Osteoblast (primary cell): ENCODE measurements around the gene RBM4. TPM values are rescaled to one million over a fixed set of nuclear protein-coding genes. Genes with fewer than 3 reads are reported as not detected.
A peak's percentile ranks its signal among the peaks of the same experiment; 100 is the strongest.

ENCODE experiments used
- DNase-seq: peaks from one replicate; pipeline ENCODE4 v3.0.0; 2011; ENCODE audit warnings: low spot score, mixed read lengths; ENCODE audit not compliant: insufficient read length; ENCODE audit errors: missing footprints
- H2AFZ ChIP-seq: 2 replicates; pipeline ENCODE4 v1.6.0; 2011; ENCODE audit warnings: mild to moderate bottlenecking, low read length
- H3K27ac ChIP-seq: 2 replicates; pipeline ENCODE4 v1.5.1; 2011; ENCODE audit warnings: mild to moderate bottlenecking, low read depth, low read length, moderate library complexity
- H3K27me3 ChIP-seq: 2 replicates; pipeline ENCODE4 v1.6.0; 2012; ENCODE audit warnings: mild to moderate bottlenecking, control low read depth, inconsistent platforms, low read length, moderate library complexity; ENCODE audit not compliant: insufficient read depth
- H3K36me3 ChIP-seq: 2 replicates; pipeline ENCODE4 v1.5.1; 2011; ENCODE audit warnings: mild to moderate bottlenecking, low read length, control low read depth, moderate library complexity; ENCODE audit not compliant: insufficient read depth
- H3K4me1 ChIP-seq: 2 replicates; pipeline ENCODE4 v1.5.1; 2011; ENCODE audit warnings: mild to moderate bottlenecking, low read length, control low read depth, moderate library complexity; ENCODE audit not compliant: insufficient read depth
- H3K4me2 ChIP-seq: 2 replicates; pipeline ENCODE4 v1.6.0; 2011; ENCODE audit warnings: mild to moderate bottlenecking, low read length; ENCODE audit not compliant: insufficient read depth
- H3K4me3 ChIP-seq: fragments of 200-600 bp; sonication (generic); 3 replicates; pipeline ENCODE4 v1.5.1; 2012; ENCODE audit warnings: mild to moderate bottlenecking, low read length, inconsistent platforms; ENCODE audit not compliant: insufficient read depth
- H3K79me2 ChIP-seq: 2 replicates; pipeline ENCODE4 v1.6.0; 2012; ENCODE audit warnings: mild to moderate bottlenecking, low read length, control low read depth, inconsistent platforms; ENCODE audit not compliant: insufficient read depth
- H3K9me3 ChIP-seq: 2 replicates; pipeline ENCODE4 v1.5.1; 2011; ENCODE audit warnings: low read depth, low read length, control low read depth
- H4K20me1 ChIP-seq: 2 replicates; pipeline ENCODE4 v1.6.0; 2012; ENCODE audit warnings: mild to moderate bottlenecking, low read length, control low read depth; ENCODE audit not compliant: insufficient read depth
- CTCF ChIP-seq: IDR thresholded peaks from 2 replicates; pipeline ENCODE4 v1.5.1; 2011; ENCODE audit warnings: mild to moderate bottlenecking, low read depth, low read length, moderate library complexity; ENCODE audit errors: extremely low read depth
- total RNA-seq: library from RNA; depleted of rRNA; stranded (reverse); fragments of >200 nt; gene quantifications from 2 replicates; pipeline ENCODE4 v1.2.3, GENCODE V29; 2012

RBM4 gene
- total RNA-seq, 1 donor = 84.0 TPM

GRCh38 chr11:66687831-66688281 is 49.4 kb downstream of the RBM4 start:
- no peaks in the 10 kb centered on the region for H4K20me1 ChIP-seq
- no peaks in the 10 kb centered on the region for H3K9me3 ChIP-seq
- H3K36me3 ChIP-seq = no peaks in the 10 kb centered on the region
- H2AFZ ChIP-seq = no peak overlapping the region
- peak; percentile 44 for DNase-seq
- no peak overlapping the region for H3K27ac ChIP-seq
- H3K27me3 ChIP-seq = peaks cover 5% of the 10 kb centered on the region
- no peak for TF ChIP-seq CTCF
- no peak overlapping the region for H3K4me3 ChIP-seq
- no peaks in the 10 kb centered on the region for H3K4me1 ChIP-seq
- no peaks in the 10 kb centered on the region for H3K79me2 ChIP-seq
- H3K4me2 ChIP-seq = no peak overlapping the region

- no peak for TF ChIP-seq CTCF
- H3K27ac ChIP-seq = no peak overlapping the region
- H3K4me1 ChIP-seq = no peaks in the 10 kb centered on the region
- DNase-seq = peak; percentile 71
- H3K4me2 ChIP-seq = no peak overlapping the region
- H2AFZ ChIP-seq = no peak overlapping the region
- H3K79me2 ChIP-seq = no peaks in the 10 kb centered on the region
- H3K4me3 ChIP-seq = no peak overlapping the region
- no peaks in the 10 kb centered on the region for H4K20me1 ChIP-seq
- H3K9me3 ChIP-seq = no peaks in the 10 kb centered on the region
- H3K36me3 ChIP-seq = no peaks in the 10 kb centered on the region
- peaks cover 5% of the 10 kb centered on the region for H3K27me3 ChIP-seq
These were observed 50.3 kb downstream of the RBM4 start for GRCh38 chr11:66688561-66689534.

- peak; percentile 77 for DNase-seq
- no peak overlapping the region for H3K27ac ChIP-seq
- TF ChIP-seq CTCF = no peak
These were observed 51.4 kb downstream of the RBM4 start for GRCh38 chr11:66689661-66690590.

More at GRCh38 chr11:66689661-66690590, 51.4 kb downstream of the RBM4 start:
- H3K27me3 ChIP-seq = peaks cover 5% of the 10 kb centered on the region
- H3K4me3 ChIP-seq = no peak overlapping the region
- H3K79me2 ChIP-seq = no peaks in the 10 kb centered on the region
- no peaks in the 10 kb centered on the region for H3K9me3 ChIP-seq
- no peaks in the 10 kb centered on the region for H3K36me3 ChIP-seq
- no peak overlapping the region for H2AFZ ChIP-seq
- no peak overlapping the region for H3K4me2 ChIP-seq
- H3K4me1 ChIP-seq = no peaks in the 10 kb centered on the region
- no peaks in the 10 kb centered on the region for H4K20me1 ChIP-seq
